Left ventricle myocardium inferior (tissue), 1 donor: Measurements from ENCODE around the gene SH3RF1. TPM values are rescaled to one million over a fixed set of nuclear protein-coding genes. Genes with fewer than 3 reads are reported as not detected.

ENCODE experiments used
- DNase-seq: peaks from one replicate; pipeline ENCODE4 v3.0.0-alpha.2; 2020
- H3K27ac ChIP-seq: fragments of 200-600 bp; replicated peaks from 2 replicates; pipeline ENCODE4 v1.8.0; 2021
- H3K27me3 ChIP-seq: fragments of 200-600 bp; 2 replicates; pipeline ENCODE4 v1.8.0; 2021; ENCODE audit warnings: low read depth
- H3K36me3 ChIP-seq: fragments of 200-600 bp; 2 replicates; pipeline ENCODE4 v1.8.0; 2021
- H3K4me1 ChIP-seq: fragments of 200-600 bp; 2 replicates; pipeline ENCODE4 v1.8.0; 2021
- H3K4me3 ChIP-seq: fragments of 200-600 bp; 2 replicates; pipeline ENCODE4 v1.8.0; 2021; ENCODE audit warnings: mild to moderate bottlenecking, moderate library complexity
- H3K9me3 ChIP-seq: fragments of 200-600 bp; replicated peaks from 2 replicates; pipeline ENCODE4 v1.8.0; 2021
- intact Hi-C: fragments of 100-400 bp; cut with micrococcal nuclease; formaldehyde crosslinking; loops from one replicate; pipeline ENCODE4 v1.11.0; 2022
- total RNA-seq: library from RNA; stranded (reverse); fragmentation: NEBNext Ultra II Directional; extraction: Animal tissue kit (Norgen Biotek cat#: 25700); gene quantifications from one replicate; pipeline ENCODE4 v1.2.1, GENCODE V29; 2021
- TF ChIP-seq, protein P1 (sequence below): fragments of 200-600 bp; IDR thresholded peaks from 2 replicates; pipeline ENCODE4 v1.8.0; 2021; ENCODE audit warnings: antibody characterized with exemption, mild to moderate bottlenecking, borderline replicate concordance
- donor health status: DM: no; HTN: yes; CAD: no; lungs with severe emphysema.

The SH3RF1 gene
- total RNA-seq, 1 donor from 2014 or later = 8.8 TPM

- H3K9me3 ChIP-seq = no peaks in the 10 kb centered on the region
- peaks cover 8% of the 10 kb centered on the region for H3K36me3 ChIP-seq
- no peaks in the 10 kb centered on the region for H3K27me3 ChIP-seq
- no peak overlapping the region for H3K27ac ChIP-seq
- TF ChIP-seq, protein P1, sequence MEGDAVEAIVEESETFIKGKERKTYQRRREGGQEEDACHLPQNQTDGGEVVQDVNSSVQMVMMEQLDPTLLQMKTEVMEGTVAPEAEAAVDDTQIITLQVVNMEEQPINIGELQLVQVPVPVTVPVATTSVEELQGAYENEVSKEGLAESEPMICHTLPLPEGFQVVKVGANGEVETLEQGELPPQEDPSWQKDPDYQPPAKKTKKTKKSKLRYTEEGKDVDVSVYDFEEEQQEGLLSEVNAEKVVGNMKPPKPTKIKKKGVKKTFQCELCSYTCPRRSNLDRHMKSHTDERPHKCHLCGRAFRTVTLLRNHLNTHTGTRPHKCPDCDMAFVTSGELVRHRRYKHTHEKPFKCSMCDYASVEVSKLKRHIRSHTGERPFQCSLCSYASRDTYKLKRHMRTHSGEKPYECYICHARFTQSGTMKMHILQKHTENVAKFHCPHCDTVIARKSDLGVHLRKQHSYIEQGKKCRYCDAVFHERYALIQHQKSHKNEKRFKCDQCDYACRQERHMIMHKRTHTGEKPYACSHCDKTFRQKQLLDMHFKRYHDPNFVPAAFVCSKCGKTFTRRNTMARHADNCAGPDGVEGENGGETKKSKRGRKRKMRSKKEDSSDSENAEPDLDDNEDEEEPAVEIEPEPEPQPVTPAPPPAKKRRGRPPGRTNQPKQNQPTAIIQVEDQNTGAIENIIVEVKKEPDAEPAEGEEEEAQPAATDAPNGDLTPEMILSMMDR = no peak
- no peak overlapping the region for H3K4me3 ChIP-seq
- peaks cover 28% of the 10 kb centered on the region for H3K4me1 ChIP-seq
- intact Hi-C loops = no loop called here
- no peak for DNase-seq
Observed at GRCh38 chr4:169160825-169161224, 109.9 kb downstream of the SH3RF1 start.

GRCh38 chr4:169159624-169160171 is 111.1 kb downstream of the SH3RF1 start:
- intact Hi-C loops = no loop called here
- peaks cover 16% of the 10 kb centered on the region for H3K36me3 ChIP-seq
- no peak overlapping the region for H3K27ac ChIP-seq

DNA sequence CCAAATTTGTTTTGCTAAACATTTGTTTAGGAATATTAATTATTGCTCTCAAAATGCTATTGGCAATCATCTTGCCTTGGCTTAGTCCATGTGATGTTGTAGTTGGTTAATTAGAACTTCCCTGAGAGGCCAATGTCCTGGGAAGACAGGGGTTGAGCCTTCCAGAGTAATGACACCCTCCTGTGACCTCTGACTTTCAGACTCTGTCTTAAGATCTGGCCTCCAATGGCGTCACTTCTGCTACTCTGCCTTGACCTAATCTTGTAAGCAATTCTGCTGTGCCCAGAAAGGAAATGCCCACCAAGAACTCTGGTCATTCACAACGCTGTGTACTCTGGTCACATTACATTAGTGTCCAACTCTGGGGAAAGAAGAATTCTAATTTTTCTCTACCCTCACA is 111.9 kb downstream of the SH3RF1 start:
- intact Hi-C loops = no loop called here
- TF ChIP-seq, protein P1 = no peak
- H3K27me3 ChIP-seq = no peaks in the 10 kb centered on the region
- no peak for DNase-seq
- peaks cover 16% of the 10 kb centered on the region for H3K4me1 ChIP-seq
- no peak overlapping the region for H3K27ac ChIP-seq
- H3K9me3 ChIP-seq = no peaks in the 10 kb centered on the region
- H3K4me3 ChIP-seq = no peak overlapping the region
- H3K36me3 ChIP-seq = peaks cover 24% of the 10 kb centered on the region

More at GRCh38 chr4:169159624-169160171, 111.1 kb downstream of the SH3RF1 start:
- no peak overlapping the region for H3K4me3 ChIP-seq
- TF ChIP-seq, protein P1 = no peak
- H3K9me3 ChIP-seq = no peaks in the 10 kb centered on the region
- H3K4me1 ChIP-seq = peaks cover 17% of the 10 kb centered on the region
- DNase-seq = no peak
- H3K27me3 ChIP-seq = no peaks in the 10 kb centered on the region

- Histone ChIP-seq H3K27ac (no peak overlapping the region), H3K27me3 (no peaks in the 10 kb centered on the region), H3K4me3 (no peak overlapping the region), H3K36me3 (peaks cover 24% of the 10 kb centered on the region), H3K4me1 (peaks cover 16% of the 10 kb centered on the region), H3K9me3 (no peaks in the 10 kb centered on the region)
- DNase-seq = no peak
- TF ChIP-seq, protein P1 = no peak
- intact Hi-C loops = no loop called here
Observed at GRCh38 chr4:169158046-169158445, 112.7 kb downstream of the SH3RF1 start.

DNA sequence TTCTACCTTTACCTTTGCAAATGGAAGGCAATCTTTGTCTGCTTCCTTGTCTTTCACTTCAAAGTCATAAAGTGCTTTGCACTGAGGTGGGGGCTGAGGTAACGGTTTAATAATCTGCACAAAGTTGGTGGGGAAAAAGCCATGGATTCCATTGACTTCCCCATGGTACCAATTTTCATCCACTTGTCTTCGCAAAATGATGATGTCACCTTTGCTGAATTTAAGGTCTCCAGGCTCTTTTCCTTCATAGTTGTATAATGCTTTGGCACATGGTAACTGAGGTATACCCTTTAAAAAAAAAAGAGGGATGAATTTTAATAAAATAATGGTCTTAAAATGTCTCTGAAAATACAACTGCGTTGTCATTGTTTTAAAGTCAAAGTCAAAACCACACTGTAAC is 114.4 kb downstream of the SH3RF1 start:
- intact Hi-C loops = no loop called here
- Histone ChIP-seq H3K27me3 (no peaks in the 10 kb centered on the region), H3K4me3 (no peak overlapping the region), H3K4me1 (peaks cover 16% of the 10 kb centered on the region), H3K36me3 (peaks cover 24% of the 10 kb centered on the region), H3K9me3 (no peaks in the 10 kb centered on the region), H3K27ac (no peak overlapping the region)
- no peak for DNase-seq
- TF ChIP-seq, protein P1 = no peak
